Activated CD4-positive, CD25-positive, alpha-beta regulatory T cell (primary cell): ENCODE results near the gene MAST3.

Experiments
- DNase-seq, 4 experiments: peaks; one replicate each; lab custom pipeline; 2025; lab: John Stamatoyannopoulos, UW

The MAST3 gene

DNA sequence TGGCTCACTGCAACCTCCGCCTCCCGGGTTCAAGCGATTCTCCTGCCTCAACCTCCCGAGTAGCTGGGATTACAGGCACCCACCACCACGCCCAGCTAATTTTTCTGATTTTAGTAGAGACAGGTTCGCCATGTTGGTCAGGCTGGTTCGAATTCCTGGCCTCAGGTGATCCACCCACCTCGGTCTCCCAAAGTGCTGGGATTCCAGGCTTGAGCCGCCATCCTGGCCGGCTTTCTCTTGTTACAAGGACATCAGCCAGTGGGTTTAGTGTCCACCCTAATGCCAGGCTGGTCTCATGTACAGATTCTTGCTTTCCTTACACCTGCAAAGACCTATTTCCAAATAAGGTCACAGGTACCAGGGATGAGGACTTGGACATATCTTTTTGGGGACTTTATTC, 62.2 kb downstream of the MAST3 start:
- no peak for DNase-seq

DNA sequence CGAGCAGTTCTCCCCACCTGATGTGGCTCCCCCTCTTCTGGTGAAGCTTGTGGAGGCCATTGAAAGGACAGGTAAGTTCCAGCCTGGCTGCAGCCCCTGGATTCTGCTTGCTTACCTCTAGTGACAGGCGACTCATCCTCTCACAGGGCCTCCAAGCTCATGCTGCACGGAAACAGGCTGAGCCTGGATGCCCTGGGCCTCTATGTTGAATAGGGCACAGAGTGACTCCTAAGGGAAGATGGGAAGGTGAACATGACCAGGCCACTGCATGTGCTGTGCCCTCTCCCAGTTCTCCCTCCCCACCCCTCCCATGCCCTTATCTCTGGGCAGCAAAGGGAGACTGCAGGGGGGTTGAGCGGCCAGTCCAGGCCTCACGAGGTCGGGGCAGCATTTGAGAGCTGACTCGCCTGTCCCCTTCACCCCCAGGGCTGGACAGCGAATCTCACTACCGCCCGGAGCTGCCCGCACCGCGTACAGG, 63.0 kb downstream of the MAST3 start:
- DNase-seq: no peak

DNA sequence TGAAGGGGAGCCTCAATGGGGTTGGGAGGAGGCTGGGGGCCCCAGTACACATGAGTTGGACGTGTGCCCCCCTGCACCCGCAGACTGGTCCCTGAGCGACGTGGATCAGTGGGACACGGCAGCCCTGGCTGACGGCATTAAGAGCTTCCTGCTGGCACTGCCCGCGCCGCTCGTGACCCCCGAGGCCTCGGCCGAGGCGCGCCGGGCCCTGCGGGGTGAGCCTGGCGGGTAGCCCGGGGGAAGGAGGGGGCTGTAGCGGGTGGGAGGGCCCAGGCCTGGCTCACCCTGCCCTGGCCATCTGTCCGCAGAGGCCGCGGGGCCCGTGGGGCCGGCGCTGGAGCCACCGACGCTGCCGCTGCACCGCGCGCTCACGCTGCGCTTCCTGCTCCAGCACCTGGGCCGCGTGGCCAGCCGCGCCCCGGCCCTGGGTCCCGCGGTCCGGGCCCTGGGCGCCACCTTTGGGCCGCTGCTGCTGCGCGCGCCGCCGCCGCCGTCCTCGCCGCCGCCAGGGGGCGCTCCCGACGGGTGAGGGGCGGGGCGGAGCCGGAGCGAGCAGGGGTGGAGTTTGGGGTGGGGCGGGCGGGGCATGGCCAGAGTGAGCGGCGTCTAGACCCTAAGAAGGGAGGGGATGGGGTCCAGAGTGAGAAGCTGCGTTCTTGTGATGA, 63.5 kb downstream of the MAST3 start:
- peak; percentile 58 to 74 (median 70) for DNase-seq

DNA sequence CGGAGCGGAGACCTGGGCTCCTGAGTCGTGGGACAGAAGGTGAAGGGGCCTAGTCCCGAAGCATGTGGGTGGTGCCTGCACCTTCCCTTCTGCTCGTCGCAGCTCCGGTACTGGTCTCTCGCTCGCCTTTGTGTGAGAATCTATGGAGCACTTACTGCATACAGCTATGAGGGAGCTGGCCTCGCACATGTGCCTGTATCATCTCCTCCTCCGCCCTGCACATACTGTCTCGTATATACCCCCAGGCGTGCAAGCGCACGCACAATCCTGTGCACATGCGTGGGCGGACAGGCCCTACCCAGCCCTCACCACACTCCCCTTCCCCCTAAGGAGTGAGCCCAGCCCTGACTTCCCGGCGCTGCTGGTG, 64.0 kb downstream of the MAST3 start:
- DNase-seq: no peak

DNA sequence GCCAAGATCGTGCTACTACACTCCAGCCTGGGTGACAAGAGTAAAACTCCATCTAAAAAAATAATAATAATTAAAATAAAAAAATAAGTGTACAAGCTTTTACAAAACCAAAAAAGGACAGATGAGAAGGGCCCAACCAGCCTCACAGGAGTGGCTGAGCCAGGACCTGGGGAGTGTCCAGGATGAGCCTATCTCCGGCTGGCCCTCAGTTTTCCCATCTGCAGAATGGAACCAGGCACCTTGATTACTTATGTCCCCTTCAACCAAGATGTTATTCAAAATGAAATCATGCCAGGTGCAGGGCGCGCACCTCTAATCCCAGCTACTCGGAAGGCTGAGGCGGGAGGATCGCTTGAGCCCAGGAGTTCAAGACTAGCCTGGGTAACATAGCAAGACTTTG, 66.5 kb downstream of the MAST3 start:
- DNase-seq: no peak

DNA sequence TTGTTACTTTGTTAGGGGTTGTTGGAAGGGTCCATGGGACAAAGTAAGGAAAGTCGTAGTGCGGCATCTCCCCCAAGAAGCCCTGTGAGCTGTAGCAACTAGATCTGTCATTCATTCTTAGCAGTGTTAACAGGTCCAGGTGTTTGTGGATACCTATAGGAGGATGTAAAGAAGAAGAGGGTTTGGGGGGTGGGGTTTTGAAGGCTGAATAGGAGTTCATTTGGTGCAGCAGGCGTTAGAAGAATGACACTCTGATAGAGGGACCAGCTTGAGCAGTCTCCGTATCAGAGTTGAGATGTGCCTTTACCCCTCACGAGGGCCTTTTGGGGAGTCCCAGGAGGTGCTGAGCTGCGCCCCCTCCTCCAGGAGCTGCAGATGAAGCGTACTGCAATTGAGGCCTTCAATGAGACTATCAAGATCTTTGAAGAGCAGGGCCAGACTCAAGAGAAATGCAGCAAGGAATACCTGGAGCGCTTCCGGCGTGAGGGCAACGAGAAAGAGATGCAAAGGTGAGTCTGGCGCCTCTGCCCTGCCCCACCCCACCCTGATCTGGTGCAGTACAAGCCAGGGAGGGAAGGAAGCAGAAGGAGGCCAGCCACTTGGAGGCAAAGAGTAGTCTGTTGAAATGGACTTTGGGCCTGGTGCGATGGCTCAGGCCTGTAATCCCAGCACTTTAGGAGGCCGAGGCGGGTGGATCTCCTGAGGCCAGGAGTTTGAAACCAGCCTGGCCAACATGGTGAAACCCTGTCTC, 68.4 kb downstream of the MAST3 start:
- DNase-seq: no peak

DNA sequence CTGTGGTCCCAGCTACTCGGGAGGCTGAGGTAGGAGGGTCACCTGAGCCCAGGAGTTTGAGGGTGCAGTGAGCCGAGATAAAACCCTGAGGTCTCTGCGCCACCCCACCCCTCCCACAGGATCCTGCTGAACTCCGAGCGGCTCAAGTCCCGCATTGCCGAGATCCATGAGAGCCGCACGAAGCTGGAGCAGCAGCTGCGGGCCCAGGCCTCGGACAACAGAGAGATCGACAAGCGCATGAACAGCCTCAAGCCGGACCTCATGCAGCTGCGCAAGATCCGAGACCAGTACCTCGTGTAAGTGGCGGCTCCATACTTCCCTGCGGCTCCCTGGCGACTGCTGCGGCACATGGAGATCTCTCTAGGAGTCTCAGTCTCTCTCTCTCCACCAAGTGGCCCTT, 69.4 kb downstream of the MAST3 start:
- DNase-seq: no peak

DNA sequence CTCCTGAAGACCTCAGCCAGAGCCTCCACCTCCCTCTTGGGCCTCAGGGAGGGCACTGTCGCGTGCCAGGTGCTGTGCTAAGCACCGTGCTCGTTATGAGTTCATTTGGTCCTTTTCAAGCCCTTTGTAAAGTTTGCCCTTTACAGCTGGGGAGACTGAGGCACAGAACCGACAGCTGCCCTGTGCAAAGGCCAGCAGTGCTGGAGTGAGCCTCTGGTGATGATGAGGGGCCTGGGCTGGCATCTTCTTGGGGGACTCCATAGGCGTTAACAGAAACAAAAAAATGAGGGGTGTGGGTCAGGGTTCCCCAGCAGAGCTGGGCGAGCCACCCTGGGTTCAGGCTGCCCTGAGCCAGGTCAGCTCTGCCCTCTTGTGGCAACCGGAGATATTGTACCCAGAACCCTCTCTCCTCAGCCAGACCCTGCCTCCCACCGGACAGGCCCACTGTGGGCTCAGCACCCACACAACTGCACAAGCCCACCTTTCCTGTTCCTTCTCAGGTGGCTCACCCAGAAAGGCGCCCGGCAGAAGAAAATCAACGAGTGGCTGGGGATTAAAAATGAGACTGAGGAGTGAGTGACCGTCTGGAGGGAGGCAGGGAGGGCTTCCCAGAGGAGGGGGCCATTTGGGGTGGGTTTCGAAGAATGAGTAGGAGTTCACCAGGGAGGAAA, 70.5 kb downstream of the MAST3 start:
- peak in 3 of 4 experiments; percentile 27 to 32 (median 28) for DNase-seq

DNA sequence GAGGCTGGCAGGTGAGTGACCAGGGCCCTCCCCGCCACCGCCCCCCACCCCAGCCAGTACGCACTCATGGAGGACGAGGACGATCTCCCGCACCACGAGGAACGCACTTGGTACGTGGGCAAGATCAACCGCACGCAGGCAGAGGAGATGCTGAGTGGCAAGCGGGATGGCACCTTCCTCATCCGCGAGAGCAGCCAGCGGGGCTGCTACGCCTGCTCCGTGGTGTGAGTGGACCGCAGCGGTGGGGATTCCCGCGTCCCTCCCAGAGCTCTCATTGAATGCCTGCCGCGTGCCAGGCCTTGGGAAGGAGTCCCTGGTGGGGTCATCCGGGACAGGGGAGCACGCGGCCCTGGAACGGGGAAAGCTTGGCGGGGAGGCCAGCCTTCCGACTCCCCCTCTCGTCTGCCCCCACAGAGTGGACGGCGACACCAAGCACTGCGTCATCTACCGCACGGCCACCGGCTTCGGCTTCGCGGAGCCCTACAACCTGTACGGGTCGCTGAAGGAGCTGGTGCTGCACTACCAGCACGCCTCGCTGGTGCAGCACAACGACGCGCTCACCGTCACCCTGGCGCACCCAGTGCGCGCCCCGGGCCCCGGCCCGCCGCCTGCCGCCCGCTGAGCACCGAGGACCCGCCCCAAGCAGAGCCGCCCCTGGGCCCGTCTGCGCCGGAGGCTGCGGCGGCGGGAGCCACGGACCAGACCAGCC, 71.2 kb downstream of the MAST3 start:
- no peak for DNase-seq

DNA sequence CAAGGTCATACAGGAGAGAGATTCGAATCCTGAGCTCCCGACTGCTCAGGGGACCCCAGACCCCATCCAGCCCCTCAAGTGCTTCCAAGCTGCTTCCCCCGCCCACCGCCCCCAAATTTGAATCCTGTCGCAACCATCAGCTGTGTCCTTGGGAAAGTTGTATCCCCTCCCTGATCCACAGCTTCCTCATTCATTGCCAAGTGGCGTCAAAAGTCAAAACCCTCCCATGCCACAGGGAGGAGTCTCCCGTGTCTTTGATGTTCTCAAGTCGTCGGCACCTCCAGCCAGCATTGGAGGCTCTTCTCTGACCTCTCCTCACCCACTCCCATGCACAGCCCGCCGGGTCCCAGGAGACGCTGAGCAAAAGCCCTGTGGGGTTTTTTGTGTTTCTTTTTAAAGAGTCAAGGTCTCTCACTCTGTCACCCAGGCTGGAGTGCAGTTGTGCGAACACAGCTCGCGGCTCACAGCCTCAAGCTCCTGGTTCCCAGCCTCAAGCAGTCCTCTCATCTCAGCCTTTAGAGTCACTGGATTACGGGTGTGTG, 73.2 kb downstream of the MAST3 start:
- no peak for DNase-seq

DNA sequence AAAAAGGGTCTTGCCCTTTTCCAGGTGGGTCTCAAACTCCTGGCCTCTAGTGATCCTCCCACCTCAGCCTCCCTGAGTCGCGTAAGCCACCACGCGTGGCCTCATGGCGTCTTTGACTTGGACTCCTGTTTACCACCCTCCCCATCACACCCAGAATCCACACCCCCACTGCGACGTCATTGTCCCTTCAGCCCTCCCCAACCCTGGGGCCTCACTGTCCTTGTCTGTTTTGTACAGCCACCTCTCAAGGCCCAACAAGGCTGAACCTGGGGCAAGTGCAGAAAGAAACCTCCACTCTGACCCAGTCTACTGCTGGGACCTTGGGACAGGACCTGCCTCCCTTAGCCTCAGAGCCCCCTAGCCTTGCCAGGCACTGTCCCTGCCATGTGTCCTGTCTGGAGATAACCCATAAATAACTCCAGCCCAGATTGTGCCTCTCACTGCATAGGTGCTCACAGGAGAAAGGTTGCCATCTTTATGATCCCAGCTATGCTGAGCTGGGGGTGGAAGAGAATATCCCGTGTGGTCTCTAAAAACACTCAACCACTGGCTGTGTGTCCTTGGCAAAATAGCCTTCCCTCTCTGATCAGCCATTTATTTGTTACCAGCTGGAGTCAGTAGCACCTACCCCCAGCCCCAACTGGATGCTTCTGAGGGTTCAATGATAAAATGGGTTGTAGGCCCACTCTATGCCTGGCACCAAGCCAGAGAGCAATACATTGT, 74.2 kb downstream of the MAST3 start:
- no peak for DNase-seq

DNA sequence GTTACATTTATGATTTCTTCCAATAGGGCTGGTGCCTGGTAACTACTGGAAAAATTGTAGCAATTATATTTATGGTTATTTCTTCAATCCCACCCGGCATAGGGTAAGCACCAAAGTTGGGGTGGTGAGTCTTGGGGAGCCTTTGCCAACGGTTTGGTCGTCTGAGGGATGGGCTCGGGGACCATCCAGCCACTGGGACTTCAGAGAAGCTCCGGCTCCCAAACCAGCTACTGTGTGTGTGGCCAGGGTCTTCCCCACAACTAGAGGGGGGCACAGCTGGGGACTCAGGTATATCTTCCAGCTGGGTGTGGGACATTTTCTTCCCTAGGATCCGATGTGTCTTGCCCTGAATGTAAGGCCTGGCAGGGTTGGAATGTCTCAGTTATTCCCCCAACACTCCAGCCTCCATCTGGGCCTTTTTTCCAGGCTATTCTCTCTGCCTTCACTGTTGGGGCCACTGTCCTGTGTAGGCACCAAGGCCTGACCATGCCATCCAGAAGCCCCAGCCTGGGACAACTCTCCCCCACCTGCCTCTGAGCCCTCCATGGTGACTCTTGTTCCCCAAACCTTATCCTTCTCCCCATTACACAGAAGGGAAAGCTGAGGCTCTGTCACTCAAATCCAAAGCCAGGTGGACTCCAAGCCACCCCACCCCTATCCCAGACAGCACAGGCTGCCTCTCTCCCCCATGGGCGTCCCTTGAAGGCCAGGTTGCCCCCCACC, 74.9 kb downstream of the MAST3 start:
- no peak for DNase-seq

DNA sequence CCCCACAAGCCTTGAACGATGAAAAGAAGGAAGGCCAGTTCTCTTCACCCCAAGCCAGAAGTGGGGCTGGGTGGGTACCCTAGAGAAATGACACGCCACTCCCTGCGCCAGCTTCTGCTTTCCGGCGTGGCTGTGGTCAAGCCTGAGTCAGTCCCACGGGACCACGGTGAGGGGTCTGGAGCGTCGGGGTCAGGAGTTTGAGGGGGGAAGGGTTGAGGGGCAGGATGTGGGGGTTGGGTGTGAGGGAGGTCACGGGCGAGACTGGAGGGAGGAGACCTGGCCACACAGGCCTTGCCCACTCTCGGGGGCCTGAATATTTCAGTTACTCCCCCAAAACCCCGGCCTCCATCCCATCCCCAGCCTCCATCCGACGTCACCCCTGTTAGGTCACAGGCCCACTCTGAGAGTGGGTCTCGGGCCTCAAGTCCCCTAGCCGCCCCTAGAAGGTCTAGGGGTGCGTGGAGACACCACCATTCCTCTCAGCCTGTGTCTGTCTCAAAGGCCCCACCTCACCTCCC, 75.5 kb downstream of the MAST3 start:
- no peak for DNase-seq

DNA sequence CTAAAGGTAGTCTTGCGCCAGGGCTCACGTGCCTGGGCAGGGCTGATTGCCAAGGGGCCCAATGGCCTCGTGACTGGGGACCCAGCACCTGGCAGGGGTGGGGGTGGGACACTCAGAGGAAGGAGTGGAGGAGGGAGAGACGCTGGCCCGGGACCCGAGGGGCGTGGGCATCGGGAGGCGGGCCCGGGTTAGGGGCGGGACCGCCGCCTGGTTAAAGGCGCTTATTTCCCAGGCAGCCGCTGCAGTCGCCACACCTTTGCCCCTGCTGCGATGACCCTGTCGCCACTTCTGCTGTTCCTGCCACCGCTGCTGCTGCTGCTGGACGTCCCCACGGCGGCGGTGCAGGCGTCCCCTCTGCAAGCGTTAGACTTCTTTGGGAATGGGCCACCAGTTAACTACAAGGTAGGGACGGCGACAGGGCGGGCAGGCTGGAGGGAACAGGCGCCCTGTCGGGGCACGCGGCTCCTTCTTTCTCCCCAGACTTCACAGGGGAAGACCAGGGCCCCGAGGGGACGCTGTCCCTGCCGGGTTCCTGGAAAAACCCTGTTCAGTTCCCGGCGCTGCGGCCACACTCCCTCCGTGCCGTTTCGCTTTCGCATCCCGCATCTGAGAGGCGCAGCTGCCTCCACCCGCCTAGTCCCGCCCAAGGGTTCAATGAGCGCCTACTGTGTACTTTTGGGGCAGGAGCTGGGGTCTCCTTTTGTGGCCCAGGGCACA, 76.2 kb downstream of the MAST3 start, which contains the start of gene IFI30:
Gene IFI30, plus strand, starts transcription at position 242 of the 717 bp plus-strand sequence. Its CDS starts 29 bp downstream, at position 271.
- peak in 3 of 4 experiments; percentile 32 to 41 (median 39) for DNase-seq

DNA sequence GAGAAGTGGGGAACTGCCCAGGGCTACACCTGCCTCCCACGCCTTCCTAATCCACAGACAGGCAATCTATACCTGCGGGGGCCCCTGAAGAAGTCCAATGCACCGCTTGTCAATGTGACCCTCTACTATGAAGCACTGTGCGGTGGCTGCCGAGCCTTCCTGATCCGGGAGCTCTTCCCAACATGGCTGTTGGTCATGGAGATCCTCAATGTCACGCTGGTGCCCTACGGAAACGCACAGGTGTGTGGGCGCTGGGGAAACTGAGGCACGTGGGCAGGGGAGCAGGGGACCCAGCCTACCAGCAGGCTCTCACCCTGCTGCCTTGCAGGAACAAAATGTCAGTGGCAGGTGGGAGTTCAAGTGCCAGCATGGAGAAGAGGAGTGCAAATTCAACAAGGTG, 77.4 kb downstream of the MAST3 start:
- no peak for DNase-seq

DNA sequence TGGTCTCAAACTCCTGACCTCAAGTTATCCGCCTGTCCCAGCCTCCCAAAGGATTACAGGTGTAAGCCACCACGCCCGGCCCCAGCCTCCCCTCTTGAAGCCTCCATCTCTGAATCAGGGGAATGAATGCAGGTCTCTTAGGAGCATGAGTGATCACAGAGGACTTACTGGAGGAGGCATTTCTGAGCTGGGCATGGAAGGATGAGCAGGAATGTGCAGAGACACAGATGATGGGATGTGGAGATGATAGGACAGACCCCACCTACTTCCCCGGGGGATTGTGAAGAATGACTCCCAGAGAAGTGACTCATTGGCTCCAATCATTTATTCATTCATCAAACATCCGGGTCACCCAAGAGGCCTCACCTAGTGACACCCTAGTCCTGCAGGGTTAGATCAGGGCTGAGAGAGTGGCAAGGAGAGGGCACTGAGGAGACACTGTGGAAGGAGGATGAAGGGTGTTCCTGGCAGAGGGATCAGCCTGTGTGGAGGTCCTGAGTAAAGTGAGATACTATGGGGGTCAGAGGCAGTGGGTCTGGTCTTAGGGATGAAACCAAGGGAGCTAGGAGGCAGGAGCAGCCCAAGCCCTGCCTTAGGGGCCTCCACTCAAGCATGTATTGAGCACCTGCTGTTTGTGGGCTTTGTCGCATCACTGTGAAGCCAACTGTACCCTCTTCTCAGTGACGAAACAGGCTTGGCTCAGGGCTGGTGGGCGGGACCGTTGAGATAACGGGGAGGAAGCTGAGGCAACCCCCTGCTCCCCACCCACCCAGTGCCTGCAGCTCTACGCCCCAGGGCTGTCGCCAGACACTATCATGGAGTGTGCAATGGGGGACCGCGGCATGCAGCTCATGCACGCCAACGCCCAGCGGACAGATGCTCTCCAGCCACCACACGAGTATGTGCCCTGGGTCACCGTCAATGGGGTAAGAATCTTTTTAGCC, 79.1 kb downstream of the MAST3 start:
- no peak for DNase-seq

DNA sequence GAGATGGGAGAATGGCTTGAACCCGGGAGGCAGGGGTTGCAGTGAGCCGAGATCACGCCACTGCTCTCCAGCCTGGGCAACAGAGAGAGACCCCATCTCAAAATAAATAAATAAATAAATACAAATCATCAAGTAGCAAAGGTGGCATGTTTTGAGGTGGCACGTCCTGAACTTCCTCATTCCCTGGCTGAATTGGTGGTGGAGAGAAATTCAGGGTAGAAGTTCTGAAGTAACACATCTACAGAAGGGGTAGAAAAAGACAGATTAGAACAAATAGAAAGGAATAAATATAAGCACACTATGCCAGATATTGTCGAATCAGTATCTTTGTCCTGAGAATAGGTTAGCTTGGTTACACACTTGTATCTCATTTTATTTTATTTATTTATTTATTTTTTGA, 82.4 kb downstream of the MAST3 start:
- DNase-seq: no peak

DNA sequence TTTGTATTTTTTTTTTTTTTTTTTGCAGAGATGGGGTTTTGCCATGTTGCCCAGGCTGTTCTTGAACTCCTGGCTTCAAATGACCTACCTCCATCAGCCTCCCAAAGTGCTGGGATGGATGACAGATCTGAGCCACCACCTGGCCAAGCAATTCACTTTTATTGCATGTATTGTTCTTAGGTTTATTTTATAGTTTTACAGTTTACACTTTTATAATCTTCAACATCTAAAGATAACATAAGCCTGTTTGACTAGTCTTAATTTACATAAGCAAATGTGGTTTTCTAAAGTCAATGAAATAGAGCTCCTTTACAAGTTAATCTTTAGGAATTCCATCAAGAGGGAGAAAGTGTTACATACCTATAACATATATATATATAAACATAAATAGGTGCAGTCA, 86.0 kb downstream of the MAST3 start:
- DNase-seq: no peak

DNA sequence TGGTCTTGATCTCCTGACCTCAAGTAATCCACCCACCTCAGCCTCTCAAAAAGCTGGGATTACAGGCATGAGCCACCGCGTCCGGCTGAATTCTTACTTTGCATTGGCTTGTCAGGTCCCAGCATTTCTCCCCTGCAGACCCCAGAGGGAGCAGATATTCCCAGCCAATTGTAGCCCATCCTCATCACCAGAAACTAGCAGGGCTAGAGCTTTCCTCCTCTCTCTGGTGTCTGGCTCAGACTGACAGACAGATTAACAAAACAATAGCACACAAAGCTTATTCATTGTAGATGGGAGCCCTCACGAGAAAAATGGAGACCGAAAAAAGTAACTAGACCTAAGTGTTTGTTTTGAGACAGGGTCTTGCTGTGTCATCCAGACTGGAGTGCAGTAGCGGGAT, 88.0 kb downstream of the MAST3 start:
- DNase-seq: no peak
